WI38 (cell line): Measurements from ENCODE around the gene NYAP2.

ENCODE experiments used
- H3K4me3 ChIP-seq: 2 replicates; pipeline ENCODE4 v1.5.1; 2011; ENCODE audit warnings: low read depth, mild to moderate bottlenecking, control low read depth, low read length
- TF ChIP-seq, protein P1 (sequence below): IDR thresholded peaks from 2 replicates; pipeline ENCODE4 v1.5.1; 2012; ENCODE audit warnings: low read depth, mild to moderate bottlenecking, control low read depth, low read length

Gene NYAP2

DNA sequence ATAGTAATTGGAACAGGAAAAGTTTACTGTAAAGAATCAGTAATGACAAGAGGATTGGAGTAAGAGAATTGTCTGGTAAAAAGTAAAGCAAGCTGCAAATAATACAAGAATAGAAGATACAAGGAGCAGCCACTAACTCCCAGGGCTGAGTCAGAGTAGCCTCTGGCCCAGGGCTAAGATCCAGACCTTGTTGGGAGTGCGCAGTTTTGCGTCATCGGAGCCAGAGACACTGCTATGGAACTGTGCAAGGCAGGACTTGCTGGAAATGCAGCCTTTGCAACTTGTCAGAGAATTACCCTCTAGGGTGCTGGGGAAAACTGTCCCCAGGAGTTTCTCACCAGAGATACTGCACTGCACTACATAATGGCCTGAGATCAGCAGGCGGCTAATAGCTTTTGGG lies 135.2 kb downstream of the NYAP2 start:
- H3K4me3 ChIP-seq: no peak overlapping the region
- TF ChIP-seq, protein P1, sequence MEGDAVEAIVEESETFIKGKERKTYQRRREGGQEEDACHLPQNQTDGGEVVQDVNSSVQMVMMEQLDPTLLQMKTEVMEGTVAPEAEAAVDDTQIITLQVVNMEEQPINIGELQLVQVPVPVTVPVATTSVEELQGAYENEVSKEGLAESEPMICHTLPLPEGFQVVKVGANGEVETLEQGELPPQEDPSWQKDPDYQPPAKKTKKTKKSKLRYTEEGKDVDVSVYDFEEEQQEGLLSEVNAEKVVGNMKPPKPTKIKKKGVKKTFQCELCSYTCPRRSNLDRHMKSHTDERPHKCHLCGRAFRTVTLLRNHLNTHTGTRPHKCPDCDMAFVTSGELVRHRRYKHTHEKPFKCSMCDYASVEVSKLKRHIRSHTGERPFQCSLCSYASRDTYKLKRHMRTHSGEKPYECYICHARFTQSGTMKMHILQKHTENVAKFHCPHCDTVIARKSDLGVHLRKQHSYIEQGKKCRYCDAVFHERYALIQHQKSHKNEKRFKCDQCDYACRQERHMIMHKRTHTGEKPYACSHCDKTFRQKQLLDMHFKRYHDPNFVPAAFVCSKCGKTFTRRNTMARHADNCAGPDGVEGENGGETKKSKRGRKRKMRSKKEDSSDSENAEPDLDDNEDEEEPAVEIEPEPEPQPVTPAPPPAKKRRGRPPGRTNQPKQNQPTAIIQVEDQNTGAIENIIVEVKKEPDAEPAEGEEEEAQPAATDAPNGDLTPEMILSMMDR: no peak

DNA sequence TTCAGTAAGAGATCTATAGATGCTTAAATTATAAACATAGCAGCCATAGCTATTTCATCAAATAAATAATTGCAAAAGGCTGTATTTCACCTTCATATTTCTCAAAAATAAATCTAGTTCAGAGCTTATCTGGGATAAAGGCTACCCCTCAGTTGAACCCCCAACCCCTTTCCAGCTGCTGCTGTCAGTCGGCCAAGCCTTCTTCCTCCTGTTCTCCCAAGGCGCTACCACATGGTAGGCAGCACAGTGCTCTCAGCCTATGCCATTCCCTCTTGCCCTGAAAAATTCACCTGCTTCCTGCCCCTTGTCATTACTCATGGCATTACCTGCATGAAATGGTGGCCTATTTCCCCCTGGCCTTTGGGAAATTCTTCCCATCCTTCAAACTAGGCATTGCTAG lies 136.5 kb downstream of the NYAP2 start:
- TF ChIP-seq, protein P1: no peak
- no peak overlapping the region for H3K4me3 ChIP-seq

DNA sequence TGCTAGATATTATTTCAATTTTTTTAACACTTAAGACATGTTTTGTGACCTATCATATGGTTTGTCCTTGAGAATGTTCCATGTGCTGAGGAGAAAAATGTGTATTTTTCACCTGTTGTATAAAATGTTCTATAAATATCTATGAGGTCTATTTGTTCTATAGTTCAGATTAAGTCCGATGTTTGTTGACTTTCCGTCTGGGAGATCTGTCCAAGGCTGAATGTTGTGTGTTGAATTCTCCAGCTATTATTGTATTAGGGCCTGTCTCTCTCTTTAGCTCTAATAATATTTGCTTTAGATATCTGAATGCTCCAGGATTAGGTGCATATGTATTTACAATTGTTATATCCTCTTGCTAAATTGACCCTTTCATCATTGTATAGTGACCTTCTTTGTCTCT lies 144.1 kb downstream of the NYAP2 start:
- TF ChIP-seq, protein P1: no peak
- no peak overlapping the region for H3K4me3 ChIP-seq

DNA sequence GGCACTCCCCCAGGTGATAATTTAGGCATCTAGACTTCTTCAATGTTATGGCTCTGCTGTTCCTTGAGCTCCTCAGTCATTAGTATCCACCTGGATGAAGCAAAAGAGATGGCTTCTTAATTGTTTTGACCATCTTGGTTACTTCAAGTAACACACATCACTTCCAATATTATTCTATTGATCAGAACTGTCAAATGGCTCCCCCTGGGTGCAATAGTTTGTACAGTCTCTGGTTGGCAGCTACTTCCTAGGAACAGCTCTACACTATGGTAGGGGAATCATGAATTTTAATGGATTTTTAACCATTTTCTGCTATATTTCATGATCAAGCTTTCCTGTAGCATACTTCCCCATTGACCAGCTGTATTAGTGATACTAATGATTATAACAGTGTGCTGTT lies 157.0 kb downstream of the NYAP2 start:
- TF ChIP-seq, protein P1: no peak
- H3K4me3 ChIP-seq: no peak overlapping the region

DNA sequence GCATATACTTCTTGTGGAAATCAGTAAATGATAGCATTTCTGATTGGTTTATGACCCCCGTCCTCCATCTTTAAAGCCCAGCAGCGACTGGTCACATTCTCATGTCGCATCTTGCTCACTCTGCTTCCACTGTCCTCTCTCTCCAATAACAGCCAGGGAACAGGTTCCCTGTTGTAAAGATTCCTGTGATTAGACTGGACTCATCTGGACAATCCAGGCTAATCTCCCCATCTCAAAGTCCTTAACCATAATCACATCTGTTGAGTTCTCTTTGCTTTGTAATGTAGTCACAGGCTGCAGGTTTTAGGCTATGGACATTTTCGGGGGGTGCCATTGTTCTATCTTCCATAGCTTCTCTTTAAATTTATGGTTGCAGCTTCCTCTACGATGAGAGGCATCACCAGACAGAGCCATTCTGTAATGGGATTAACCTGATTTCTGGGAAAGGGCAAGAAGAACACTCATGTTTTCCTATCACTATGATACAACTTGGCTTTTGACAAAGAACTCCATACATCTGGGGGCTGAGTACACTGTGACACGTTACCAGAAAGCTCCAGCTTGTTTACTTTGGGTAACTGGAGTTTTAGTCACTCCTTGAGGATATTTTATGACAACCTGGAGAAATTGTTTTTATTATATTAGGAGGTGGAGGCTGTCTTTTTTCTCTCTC lies 159.0 kb downstream of the NYAP2 start:
- TF ChIP-seq, protein P1: no peak
- no peak overlapping the region for H3K4me3 ChIP-seq

DNA sequence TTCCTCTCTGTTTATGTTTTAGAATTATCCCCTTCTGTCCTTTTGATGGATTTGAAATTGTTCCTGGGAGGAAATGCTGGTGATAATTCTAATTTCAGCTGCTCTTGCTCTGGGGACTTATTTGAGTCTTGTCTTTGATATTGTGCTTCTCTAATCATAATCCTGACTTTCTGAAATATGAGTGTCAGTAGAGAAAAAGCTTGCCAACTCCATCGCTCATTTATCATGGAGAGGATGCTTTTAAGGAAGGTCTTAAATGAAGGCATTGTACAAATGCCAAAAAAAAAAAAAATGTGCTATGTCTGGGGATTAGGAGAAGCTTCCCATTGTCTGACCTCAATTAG lies 159.5 kb downstream of the NYAP2 start:
- TF ChIP-seq, protein P1: no peak
- H3K4me3 ChIP-seq: no peak overlapping the region

DNA sequence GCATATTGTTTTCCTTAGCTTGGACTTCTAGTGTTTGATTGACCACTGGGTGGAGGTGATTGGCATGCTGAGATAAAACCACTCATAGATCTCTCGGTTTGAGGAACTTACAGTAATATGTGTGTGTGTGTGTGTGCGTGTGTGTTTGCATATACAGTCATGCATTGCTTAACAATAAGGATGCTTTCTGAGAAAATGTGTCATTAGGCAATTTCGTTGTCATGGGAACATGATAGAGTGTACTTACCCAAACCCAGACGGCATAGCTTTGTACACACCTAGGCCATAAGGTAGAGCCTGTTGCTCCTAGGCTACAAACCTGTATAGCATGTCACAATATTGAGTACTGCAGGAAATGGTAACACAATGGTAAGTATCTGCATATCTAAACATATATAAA lies 167.3 kb downstream of the NYAP2 start:
- TF ChIP-seq, protein P1: no peak

More for the DNA sequence above, 167.3 kb downstream of the NYAP2 start:
- no peak overlapping the region for H3K4me3 ChIP-seq
